Umbilical cord (tissue), 2 donors: ENCODE data around the gene FXYD1. TPM values are rescaled to one million over a fixed set of nuclear protein-coding genes. Genes with fewer than 3 reads are reported as not detected.

ENCODE experiments used
- DNase-seq: peaks from one replicate; pipeline ENCODE4 v3.0.0-alpha.2; 2015; ENCODE audit warnings: low spot score
- total RNA-seq: library from RNA; depleted of rRNA; stranded (reverse); fragments of >200 nt; gene quantifications from one replicate; pipeline ENCODE4 v1.2.3, GENCODE V29; 2014; ENCODE audit warnings: low replicate concordance; ENCODE audit not compliant: insufficient read depth

FXYD1 gene
- total RNA-seq, 1 donor from 2014 or later, result 3.4 TPM

DNA sequence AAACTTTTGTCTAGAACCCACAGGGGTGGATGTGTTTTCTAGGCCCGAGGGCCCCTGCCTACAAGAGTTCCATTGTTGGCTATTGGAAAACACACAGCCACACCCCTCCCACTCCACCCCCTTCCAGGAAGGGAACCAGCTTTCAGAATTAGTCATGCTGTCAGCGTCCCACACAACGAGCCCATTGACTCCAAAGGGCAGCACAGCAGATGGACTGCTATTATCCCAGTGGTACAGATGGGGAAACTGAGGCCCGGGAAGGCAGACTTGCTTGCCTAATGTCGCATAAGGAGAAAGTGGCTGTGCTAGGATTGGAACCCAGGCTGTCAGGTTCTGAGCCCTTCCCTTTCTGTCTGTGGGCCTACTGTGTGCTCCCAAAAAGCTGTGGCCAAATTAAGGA is 31.1 kb upstream of the FXYD1 start:
- DNase-seq, result no peak

- no peak for DNase-seq
Measured at GRCh38 chr19:35108730-35109129, 29.9 kb upstream of the FXYD1 start.

DNA sequence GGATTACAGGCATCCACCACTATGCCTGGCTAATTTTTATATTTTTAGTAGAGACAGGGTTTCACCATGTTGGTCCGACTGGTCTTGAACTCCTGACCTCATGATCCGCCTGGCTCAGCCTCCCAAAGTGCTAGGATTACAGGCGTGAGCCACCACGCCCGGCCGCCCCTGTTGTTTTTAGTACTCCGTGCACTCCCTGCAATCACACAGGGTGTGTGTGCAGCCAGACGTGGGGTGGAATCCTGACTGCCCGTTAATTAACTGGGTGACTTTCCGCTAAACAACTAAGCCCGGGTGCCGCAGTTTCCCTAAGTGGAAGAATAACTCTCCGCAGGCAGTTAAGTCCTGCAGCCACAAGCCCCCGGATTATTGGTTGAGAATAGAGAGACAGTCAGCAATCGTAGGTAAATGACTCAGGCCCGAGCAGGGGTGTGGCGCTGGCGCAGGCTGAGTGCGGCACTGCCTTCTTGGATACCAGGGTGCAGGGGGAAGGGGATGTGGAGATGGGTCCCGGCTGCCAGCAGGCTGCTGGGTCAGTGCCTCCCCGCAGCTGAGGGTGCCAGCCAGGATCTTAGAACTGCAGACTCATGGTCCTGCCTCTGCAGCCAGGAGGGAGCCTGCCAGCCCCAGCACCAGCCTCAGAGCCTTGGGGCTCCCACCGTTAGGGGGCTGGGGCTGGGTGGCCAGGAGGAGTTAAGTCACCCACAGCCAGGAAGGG is 29.1 kb upstream of the FXYD1 start:
- DNase-seq, result no peak

- DNase-seq, result no peak
Measured at GRCh38 chr19:35110974-35111373, 27.6 kb upstream of the FXYD1 start.

DNA sequence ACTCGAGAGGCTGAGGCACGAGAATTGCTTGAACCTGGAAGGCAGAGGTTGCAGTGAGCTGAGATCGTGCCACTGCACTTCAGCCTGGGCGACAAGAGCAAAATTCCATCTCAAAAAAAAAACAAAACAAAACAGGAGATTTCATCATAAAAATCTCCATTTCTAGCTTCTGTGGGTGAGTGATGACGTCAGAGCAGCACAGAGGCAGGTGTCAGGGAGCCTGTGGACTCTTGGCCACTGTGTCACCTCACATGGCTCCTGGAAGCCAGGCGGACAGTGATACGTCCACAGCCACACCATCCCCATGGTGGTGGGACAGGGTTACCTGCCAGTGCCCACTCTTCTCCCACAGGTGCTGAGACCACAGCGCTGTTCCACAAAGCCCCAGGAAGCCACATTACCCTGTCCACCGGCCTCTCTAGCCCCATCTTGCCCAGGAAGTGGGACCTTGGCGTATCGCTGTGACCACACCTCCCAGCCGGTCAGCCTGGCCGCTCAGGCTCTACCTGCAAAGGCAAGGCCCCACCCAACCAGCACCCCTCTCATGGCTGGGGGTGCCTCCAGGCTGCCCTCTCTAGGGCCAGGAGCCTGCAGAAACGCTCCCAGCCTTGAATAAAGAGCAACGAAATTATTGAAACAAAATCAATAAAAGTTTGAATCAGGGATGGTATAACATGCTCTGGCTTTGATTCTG is 25.5 kb upstream of the FXYD1 start:
- DNase-seq, result no peak

- peak; percentile 85 for DNase-seq
Measured at GRCh38 chr19:35114353-35115176, 24.1 kb upstream of the FXYD1 start.

GRCh38 chr19:35115177-35115951 is 23.3 kb upstream of the FXYD1 start, which contains the start of gene FXYD3:
Gene FXYD3 (plus strand): TSS chr19:35115823. CDS start chr19:35119377, 3,554 bp downstream.
- DNase-seq, result no peak

DNA sequence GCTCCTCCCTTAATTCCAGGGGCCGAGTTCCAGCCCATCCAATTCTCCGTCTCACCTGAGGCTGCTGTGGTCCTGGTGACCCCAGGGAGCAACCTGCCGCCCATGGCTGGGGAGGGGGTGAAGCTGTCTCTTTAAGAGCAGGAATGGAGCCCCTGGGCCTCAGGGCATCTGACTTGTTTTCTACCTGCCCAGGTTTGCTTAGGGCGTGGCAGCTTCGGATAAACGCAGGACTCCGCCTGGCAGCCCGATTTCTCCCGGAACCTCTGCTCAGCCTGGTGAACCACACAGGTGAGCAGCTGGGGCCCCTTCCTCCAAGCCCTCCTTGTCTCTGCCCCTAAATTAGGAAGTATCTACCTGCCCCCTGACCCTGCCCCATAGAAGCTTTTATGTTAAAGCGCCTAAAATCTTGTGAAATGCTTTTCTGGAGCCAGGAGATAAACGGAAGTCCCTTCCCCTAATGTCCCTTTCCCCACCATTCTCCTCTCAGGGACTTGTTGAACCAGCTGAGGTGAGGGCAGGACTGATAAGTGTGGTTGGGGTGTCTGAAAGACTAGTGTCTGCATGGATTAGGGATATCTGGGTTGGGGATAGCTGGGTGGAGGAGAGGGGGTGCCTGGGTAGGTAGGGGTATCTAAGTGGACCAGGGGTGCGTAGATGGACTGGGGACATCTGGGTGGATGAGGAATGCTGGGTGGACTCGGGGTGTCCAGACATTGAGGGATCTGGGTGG is 22.4 kb upstream of the FXYD1 start:
- DNase-seq, result no peak

GRCh38 chr19:35117116-35117515 is 21.5 kb upstream of the FXYD1 start:
- DNase-seq, result no peak

GRCh38 chr19:35117799-35118198 is 20.8 kb upstream of the FXYD1 start:
- DNase-seq, result no peak

- no peak for DNase-seq
Measured at GRCh38 chr19:35118268-35119020, 20.2 kb upstream of the FXYD1 start.

DNA sequence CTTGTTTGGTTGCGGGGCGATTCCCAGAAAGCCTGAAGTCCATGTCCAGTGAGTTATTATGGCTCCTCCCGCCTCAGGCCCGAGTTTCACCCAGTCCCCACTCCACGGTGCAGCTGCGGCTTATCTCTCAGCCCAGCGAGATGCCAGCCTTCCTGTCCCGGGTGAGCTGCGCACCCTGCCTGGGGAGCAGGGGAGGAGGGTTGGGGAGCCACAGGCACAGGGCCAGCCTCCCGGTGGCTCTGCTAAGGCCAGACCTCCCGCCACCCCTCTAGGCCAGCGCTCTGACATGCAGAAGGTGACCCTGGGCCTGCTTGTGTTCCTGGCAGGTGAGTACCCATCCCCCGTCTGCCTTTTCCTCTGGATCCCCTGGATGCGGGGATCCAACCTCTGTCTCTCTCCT is 19.5 kb upstream of the FXYD1 start:
- no peak for DNase-seq

GRCh38 chr19:35119578-35120155 is 19.0 kb upstream of the FXYD1 start:
- DNase-seq, result no peak

DNA sequence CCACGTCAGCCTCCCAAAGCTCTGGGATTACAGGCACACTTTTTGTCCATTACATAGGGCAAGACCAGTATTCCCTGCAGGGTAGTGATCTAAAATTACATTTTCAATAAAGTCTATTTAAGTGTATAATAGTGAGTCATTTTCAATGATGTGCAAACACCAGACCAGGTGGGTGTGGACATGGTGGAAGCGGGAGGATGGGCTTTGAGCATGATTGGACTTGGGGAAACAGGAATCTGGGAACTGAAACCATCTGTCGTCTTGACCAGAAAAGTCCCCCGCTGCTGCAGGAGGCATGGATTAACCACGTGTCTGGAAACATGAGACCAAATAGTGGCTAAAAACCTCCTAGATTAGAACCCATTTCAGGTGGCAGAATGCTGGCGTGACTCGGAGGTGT is 18.1 kb upstream of the FXYD1 start:
- peak; percentile 78 for DNase-seq

GRCh38 chr19:35120898-35121297 is 17.7 kb upstream of the FXYD1 start:
- no peak for DNase-seq

- DNase-seq, result peak; percentile 26
Measured at GRCh38 chr19:35122687-35123551, 15.7 kb upstream of the FXYD1 start.

- DNase-seq, result peak; percentile 29
Measured at GRCh38 chr19:35123573-35123972, 15.1 kb upstream of the FXYD1 start.
